HG03135 (cell line): ENCODE results near the gene ZNRD2.

ENCODE experiments used
- ATAC-seq: cut with Tn5 transposase; IDR thresholded peaks from one replicate; pipeline ENCODE4 v1.9.1; 2021; ENCODE audit warnings: mild to moderate bottlenecking, moderate library complexity; ENCODE audit not compliant: unreplicated experiment

ZNRD2 gene

DNA sequence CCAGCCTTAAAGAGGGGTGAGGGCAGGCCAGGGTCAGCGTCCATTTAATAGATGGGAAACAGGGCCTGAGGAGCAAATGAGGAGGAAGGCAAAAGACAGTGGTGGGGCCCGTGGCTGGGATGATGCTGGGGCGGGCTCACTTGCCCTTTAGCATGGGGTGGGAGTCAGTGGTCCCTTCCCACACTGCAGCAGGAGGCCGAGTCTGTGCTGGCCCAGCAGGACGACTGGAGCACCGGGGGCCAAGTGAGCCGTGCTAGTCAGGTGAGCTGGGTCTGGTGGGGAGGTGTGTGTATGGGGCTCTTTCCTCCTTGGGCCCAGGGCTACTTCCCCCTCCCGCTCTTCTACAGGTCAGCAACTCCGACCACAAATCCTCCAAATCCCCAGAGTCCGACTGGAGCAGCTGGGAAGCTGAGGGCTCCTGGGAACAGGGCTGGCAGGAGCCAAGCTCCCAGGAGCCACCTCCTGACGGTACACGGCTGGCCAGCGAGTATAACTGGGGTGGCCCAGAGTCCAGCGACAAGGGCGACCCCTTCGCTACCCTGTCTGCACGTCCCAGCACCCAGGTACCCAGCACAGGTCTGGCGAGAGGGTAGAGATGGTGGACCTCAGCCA, 32.6 kb upstream of the ZNRD2 start:
- no peak for ATAC-seq

DNA sequence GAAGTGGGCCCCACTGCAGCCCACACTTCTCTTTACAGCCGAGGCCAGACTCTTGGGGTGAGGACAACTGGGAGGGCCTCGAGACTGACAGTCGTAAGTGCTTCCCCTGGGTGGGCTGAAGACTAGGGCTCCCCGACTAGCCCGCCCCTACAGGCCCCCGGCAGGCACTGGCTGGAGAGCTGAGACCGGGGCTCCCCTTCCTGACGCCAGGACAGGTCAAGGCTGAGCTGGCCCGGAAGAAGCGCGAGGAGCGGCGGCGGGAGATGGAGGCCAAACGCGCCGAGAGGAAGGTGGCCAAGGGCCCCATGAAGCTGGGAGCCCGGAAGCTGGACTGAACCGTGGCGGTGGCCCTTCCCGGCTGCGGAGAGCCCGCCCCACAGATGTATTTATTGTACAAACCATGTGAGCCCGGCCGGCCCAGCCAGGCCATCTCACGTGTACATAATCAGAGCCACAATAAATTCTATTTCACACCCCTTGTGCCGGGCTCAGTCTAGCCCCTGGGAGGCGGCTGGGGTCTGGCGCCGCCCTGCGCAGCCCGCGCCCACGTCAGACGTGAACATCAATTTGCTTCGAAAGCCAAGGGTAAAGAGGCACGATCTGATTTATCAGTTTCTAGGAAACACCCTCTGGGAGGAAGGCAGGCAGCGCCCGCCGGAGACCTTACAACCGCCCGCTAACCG, 31.9 kb upstream of the ZNRD2 start:
- no peak for ATAC-seq

GRCh38 chr11:65538915-65539743, 31.1 kb upstream of the ZNRD2 start:
- no peak for ATAC-seq

DNA sequence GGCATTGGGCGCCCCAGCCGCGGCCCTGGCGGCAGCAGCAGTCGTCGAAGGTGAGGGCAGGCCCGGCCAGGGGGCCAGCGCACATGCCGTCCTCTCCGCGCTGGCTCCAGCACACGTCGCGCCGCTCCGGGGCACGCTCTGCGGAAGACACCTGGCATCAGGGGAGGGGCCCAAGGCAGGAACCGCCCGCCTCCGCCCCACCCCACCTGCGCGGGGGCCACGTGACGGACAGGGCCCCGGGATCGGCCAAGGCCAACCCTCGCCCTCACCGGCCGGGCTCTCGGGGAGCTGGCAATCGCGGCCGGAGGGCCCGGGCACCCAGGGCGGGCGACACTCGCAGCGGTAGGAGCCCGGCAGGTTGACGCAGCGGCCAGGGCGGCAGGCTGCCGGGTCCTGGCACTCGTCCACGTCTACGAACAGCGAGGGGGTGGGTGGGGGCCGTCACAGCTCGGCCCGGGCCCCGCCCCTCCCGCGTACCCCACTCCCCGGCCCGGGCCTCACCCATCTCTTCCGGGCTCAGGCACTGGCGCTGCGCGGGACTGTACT, 30.5 kb upstream of the ZNRD2 start:
- peak; percentile 50 for ATAC-seq

GRCh38 chr11:65540290-65541092, 29.8 kb upstream of the ZNRD2 start:
- ATAC-seq = peak; percentile 64

DNA sequence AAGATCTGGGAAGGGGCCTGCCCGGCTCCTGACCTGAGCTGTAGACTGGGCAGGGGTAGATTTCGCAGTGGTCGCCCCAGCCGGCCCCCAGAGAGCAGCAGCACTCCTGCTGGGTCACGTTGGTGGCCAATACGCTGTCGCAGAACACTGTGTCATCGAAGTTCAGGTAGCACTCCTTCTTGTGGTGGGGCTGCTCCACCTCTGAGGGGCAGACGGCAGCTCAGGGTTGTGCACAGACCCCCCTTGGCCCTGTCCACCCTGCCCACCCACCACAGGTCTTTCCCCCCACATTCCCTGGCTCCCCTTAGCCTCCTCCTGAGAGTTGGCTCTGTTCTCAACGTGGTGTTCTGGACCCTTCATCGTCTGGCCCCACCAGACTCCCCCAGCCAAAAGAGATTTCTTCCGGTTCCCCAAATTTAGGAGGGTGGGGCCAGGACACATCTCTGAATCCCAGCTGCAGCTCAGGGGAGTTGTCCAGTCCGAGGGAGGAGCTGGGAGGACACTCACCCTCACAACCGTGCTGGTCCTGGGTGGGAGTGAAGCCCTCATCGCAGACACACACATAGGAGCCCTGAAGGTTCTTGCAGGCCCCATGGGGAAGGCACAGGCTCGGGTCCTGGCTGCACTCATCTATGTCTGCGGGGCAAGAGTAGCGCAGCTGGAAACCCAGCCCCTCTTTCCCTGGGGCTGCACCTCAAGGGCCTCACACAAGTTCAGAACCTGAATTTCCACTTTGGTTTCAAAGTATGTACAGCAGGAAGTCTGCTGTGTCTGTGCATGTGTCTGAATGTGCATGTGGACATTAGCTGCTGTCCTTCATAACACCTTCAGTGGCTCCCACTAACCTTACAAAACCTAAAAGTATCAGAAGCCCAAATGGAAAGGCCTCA, 28.9 kb upstream of the ZNRD2 start:
- no peak for ATAC-seq

DNA sequence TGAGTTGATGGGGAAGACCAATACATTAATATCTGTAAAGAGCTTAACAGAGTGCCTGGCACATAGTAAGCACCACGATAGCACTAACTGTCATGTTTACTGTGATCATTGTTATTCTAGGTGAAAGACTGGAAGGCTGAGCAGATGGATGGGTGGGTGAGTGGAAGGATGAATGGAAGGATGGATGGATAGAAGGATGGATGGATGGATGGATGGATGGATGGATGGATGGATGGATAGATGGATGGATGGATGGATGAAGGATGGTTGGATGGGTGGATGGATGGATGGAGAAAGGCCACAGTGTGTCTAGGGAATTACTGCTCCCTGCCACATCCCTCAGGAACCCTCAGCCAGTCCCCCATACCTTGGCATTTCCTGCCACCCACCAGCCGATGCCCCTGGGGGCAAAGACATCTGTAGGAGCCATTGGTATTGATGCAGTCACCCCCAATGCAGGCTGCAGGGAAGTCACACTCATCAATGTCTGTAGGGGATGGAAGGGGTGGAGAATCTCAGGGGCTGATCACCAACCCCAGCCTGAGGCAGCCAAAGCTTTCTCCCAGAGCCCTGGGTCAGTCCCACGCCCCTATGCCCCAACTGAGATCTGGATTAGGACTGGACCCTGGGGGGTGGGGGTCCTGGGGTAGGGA, 27.4 kb upstream of the ZNRD2 start:
- ATAC-seq = no peak

GRCh38 chr11:65545853-65546216, 24.4 kb upstream of the ZNRD2 start:
- no peak for ATAC-seq

- peak; percentile 78 for ATAC-seq
Observed at GRCh38 chr11:65546217-65546958, 23.9 kb upstream of the ZNRD2 start.

GRCh38 chr11:65547446-65548125, 22.7 kb upstream of the ZNRD2 start:
- no peak for ATAC-seq

DNA sequence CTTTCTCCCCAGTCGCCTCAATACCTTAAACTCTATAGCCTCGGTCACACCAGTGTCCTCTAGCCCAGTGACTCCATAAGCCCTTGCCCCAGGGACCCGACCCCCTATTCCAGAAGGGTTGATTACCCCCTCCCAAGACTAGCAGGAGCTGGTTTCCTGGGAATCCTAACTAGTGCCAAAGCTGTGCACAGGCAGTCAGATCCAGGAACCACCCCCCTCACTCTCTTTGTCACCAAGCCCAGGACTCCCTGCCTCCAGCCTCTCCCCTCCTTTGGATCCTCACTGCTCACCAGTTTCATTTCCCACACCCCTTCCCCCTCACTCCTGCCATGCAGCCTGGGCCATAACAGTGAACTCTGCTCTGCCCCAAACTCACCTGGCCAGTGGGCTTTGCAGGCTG, 21.9 kb upstream of the ZNRD2 start:
- ATAC-seq = no peak

GRCh38 chr11:65549096-65549495, 21.2 kb upstream of the ZNRD2 start:
- no peak for ATAC-seq

GRCh38 chr11:65551572-65552387, 18.5 kb upstream of the ZNRD2 start:
- peak; percentile 53 for ATAC-seq

DNA sequence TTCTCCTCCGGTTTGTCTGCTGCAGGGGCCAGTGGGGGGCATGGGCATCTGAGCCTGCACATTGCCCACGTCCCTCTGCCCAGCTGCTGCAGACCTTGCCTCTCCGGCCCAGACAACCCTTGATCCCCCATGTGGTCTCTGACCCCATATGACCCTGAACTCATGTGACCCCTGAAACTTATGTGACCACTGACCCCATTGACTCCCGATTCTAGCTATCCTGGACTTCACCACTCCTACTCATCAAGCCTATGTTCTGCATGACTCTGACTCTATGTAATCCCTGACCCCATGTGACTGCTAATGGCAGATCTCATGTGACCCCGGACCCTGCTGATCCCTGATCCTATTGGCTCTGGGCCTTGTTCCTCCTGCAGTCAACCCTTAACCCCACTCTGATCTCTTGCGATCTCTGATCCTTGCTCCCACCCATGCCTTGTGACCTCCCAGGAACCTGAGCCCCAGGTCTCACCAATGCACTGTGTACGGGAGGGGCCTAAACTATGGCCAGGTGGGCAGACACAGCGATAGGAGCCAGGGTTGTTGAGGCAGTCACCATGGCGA, 17.8 kb upstream of the ZNRD2 start:
- no peak for ATAC-seq

DNA sequence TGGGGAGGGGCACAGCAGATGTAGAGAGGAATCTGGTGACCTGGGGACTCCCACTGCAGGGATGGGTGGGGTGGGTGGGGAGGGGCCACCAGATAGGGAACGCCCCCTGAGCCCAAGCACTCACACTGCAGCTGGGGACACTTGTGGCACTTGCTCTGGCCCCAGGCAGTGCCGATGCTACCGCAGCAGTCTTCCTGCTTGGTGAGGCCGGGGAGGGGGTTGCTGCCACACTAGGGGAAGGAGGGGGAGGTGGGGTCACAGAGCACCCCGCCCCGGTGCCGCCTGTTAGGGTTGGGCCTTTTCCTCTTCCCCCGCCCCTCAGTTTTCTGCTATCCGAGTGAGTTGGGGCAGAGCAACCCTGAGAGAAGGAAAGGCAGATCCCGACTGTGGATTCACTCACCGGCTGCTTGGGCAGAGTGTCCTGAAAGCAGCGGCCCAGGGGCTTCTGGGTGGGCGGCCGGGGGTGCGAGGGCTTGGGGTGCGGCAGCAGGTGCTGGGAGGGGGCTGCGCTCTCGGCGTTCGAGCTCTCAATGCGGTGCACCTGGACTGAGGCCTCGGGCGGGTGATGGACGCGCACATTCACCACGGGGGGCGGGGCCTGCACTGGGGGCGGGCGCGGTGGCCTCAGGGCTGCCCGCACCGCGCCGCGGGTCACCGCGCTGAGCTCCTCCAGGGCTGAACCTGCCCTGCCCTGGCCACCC, 16.8 kb upstream of the ZNRD2 start:
- ATAC-seq = no peak

DNA sequence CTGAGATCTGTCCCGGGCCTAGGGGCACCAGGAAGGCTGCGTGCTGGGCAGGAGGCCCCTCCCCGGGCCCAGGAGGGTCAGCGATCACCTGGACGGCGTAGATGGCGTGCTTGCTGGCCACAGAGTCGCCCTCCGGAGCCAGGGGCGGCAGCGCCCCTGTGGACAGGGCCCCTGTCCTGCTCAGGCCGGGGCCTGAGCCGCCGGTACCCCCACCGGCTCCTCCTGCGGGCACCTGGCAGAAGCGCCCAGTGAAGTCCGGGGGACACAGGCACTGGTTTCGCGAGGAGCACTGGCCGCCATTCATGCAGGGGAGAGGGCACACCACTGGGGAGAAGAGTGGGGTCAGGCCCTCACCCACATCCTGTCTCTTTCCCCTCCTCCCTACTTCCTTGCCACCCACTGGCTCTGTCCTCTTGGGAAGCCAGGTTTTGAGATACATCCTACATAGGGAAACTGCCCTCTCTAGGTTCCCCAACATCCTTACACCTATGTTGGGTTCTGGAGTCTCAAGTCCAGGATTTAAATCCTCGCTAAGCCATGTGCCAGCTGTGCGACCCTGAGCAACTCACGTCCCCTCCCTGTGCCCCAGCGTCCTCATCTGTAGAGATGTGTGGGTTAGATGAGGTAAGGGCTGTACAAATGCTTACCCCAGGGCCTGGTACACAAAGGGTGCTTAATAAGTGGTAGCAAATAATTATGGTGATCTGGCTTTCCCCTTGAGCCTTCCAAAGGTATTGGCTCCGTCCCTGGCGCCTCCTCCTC, 16.0 kb upstream of the ZNRD2 start:
- no peak for ATAC-seq
